Measurements from ENCODE around the gene SMYD4. TPM values are rescaled to one million over a fixed set of nuclear protein-coding genes. Genes with fewer than 3 reads are reported as not detected.

Gene SMYD4
- total and polyA plus RNA-seq, 9 of the 15 experiments (the other 6 are each of a cell fraction or from before 2014, with no cell fraction given), result 1.3 to 10.2 (median 6.7) TPM

DNA sequence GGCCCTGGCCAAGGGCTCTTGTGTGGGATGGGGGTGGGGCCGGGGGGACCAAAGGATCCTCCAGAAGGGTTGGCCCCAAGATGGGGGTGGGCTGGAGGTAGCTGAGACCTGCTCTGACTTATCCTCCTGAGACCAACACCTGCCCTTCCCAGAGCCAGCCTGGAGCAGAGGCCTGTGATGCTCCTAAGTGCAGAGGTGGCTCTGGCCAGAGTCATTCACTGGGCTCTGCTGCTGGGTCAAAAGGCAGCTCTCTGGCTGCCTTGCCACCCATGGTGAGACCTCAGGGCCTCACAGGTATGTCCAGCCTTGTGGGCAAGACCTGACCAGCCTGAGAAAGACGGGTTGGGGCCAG lies 86.6 kb downstream of the SMYD4 start:
- Histone ChIP-seq H4K20me1 (replicated peaks; ENCODE audit: control insufficient read depth, insufficient read depth, low read length) (no peaks in the 10 kb centered on the region), H3K9me1 (ENCODE audit: control insufficient read depth, insufficient read depth, low read length) (no peaks in the 10 kb centered on the region), H3K4me1 (replicated peaks in 1 of 2; ENCODE audit: control insufficient read depth in 2 of 2, insufficient read depth in 2 of 2, low read length in 2 of 2) (peaks cover 0 to 19% of the 10 kb centered on the region in 2 experiments; a peak in 2 of 5 replicates), H3K36me3 (ENCODE audit: control insufficient read depth, insufficient read depth, low read length) (no peaks in the 10 kb centered on the region), H3K4me2 (ENCODE audit: insufficient read depth, low read length) (no peak overlapping the region), H3K9ac (ENCODE audit: insufficient read depth in 1 of 2, low read depth in 2 of 2, low read length in 2 of 2) (no peak overlapping the region), H2AFZ (ENCODE audit: low read depth, low read length) (no peak overlapping the region), H3K4me3 (no peak overlapping the region), H3K9me3 (replicated peaks; ENCODE audit: control insufficient read depth, insufficient read depth, low read depth, low read length) (no peaks in the 10 kb centered on the region), H3K79me2 (ENCODE audit: control insufficient read depth, insufficient read depth, low read length) (no peaks in the 10 kb centered on the region), H3K27me3 (ENCODE audit: control insufficient read depth in 2 of 2, insufficient read depth in 2 of 2, low read length in 2 of 2) (peaks cover 5 to 12% of the 10 kb centered on the region in 2 experiments; a peak in 4 of 5 replicates), H3K27ac (ENCODE audit: extremely low read depth, low read depth, low read length) (no peak overlapping the region)
- no peak for ATAC-seq
- POLR2A ChIA-PET, result interaction anchor here (0.9 kb wide), 1 partner anchor 9 kb away, joined by 3 read pairs; no protein-coding TSS in a partner anchor
- WGBS (ENCODE audit: insufficient coverage, low coverage, missing lambda C conversion rate), result 0% methylated on average over 1 of the region's 2 CpGs
- BruUV-seq (replicated peaks), result no TSS peak
- DNase-seq (ENCODE audit: extremely low read depth in 1 of 4, low spot score in 3 of 4), result no peak
- CTCF ChIA-PET (ENCODE audit: low intra/inter-chr PET ratio), result no interaction called here
- in situ Hi-C loops (cut with MboI), result no loop called here
- intact Hi-C loops (cut with micrococcal nuclease), result no loop called here
- no peak for FAIRE-seq
- no peak for TF ChIP-seq RBM39 (optimal IDR thresholded peaks at IDR 0.05; ENCODE audit: low read depth, low read length)
- TF ChIP-seq THRA (IDR thresholded peaks at IDR 0.05), result no peak
- TF ChIP-seq KDM5B (IDR thresholded peaks at IDR 0.05; ENCODE audit: insufficient replicate concordance, low read depth, low read length), result no peak
- no peak for TF ChIP-seq E2F3 (CRISPR knock-in tag; IDR thresholded peaks at IDR 0.05)
- TF ChIP-seq, protein P1, sequence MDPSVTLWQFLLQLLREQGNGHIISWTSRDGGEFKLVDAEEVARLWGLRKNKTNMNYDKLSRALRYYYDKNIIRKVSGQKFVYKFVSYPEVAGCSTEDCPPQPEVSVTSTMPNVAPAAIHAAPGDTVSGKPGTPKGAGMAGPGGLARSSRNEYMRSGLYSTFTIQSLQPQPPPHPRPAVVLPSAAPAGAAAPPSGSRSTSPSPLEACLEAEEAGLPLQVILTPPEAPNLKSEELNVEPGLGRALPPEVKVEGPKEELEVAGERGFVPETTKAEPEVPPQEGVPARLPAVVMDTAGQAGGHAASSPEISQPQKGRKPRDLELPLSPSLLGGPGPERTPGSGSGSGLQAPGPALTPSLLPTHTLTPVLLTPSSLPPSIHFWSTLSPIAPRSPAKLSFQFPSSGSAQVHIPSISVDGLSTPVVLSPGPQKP (CRISPR knock-in tag; IDR thresholded peaks at IDR 0.05), result no peak
- no peak for TF ChIP-seq JUND (IDR thresholded peaks at IDR 0.05; ENCODE audit: borderline replicate concordance, low read depth, low read length)
- no peak for TF ChIP-seq JUND (tag; IDR thresholded peaks at IDR 0.05; ENCODE audit: borderline replicate concordance, low read depth, low read length)
- no peak for TF ChIP-seq POLR3A (IDR thresholded peaks at IDR 0.05; ENCODE audit: borderline replicate concordance, extremely low read depth, insufficient read depth, insufficient read length)
- TF ChIP-seq LEF1 (IDR thresholded peaks at IDR 0.05), result no peak
- TF ChIP-seq RBM22 (IDR thresholded peaks at IDR 0.05; ENCODE audit: low read depth, low read length, poor library complexity, severe bottlenecking), result no peak
- TF ChIP-seq GTF3C2 (IDR thresholded peaks at IDR 0.05; ENCODE audit: borderline replicate concordance, extremely low read depth, insufficient read length), result no peak
- TF ChIP-seq MAFK (IDR thresholded peaks at IDR 0.05; ENCODE audit: low read length), result no peak
- TF ChIP-seq NUFIP1 (IDR thresholded peaks at IDR 0.05; ENCODE audit: partially characterized antibody), result no peak
- TF ChIP-seq TSC22D4 (tag; IDR thresholded peaks at IDR 0.05), result no peak
- TF ChIP-seq ZFP30 (CRISPR knock-in tag; IDR thresholded peaks at IDR 0.05; ENCODE audit: borderline replicate concordance), result no peak
- no peak for TF ChIP-seq RFX7 (CRISPR knock-in tag; IDR thresholded peaks at IDR 0.05)
- no peak for TF ChIP-seq U2AF1 (optimal IDR thresholded peaks at IDR 0.05; ENCODE audit: low read depth, low read length)

Data from K562 (cell line).